Measurements from ENCODE around the gene ACTR1A.
"Not testable (repeated sequence)": the region's sequence is repeated elsewhere in the genome, so short reads cannot be mapped to it uniquely, and the experiment has no call there.

The ACTR1A gene

DNA sequence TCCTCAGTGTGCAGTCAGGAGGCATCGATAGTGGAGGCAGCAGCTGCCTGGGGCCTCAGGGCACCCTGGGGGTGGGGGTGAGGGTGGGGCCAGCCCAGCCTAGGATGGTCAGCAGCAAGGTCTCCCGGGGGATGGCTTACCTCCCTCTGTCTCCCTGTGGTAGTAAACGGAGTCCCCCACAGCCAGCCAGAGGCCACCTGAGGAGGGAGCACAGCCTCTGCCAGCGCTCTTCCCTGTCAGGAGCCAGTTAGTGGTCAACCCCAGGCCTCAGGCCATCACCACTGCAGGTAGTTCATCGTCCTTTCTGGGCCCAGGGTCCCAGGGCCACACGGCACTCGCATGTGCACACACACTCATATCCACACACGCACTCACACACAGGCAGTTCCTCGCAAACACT is 22.1 kb downstream of the ACTR1A start:
- no peak for DNase-seq

DNA sequence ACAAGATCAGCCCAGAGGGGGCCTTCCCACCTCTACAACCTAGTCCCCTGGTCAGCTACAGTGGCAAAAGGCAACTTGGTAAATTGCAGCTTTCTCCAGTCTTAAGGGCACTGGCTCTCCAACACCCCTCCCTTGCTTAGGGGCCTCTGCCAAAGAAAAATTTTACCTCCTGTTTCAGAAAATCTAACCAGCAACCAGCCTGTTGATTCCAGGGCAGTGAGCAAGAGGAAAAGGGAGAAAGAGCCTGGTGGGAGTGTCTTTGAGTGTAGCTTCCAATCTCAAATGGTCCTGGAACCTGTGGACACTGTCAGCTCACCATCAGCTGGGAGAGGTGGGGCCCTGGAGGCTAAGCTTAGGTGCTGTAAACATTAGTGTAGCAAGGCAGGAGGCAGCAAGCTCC is 22.9 kb downstream of the ACTR1A start:
- no peak for DNase-seq

DNA sequence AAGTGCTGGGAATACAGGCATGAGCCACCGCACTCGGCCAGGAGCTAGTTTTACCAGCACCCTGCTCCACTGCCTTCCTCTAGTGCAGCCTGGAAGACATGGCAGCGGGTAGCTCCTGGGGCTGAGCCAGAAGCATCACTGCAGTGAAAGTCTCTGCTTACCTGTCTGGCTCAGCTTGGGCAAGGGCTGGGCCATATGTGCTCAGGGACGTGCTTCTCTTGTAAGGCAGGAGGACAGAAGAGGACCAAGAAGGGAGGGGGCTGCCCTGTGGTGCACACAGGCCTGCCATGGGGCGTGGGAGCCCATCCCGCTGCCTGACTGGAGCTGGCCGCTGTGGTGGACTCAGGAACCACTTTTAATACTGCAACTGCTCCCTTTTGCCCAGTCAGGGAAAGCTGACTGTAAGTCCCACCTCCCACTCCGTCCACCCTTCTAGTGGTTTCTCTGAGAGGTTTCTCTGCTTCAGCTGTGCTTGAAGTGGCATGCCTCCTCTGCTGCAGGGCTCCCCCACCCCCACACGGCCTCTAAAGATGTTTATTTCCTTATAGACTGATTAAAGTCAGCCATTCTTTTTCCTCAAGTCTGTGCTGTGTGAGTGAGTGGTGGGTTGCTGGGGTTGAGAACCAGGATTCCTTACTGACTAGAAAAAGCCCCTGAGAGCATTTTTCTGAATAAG is 25.9 kb downstream of the ACTR1A start:
- no peak for DNase-seq

- DNase-seq = no peak
Measured at GRCh38 chr10:102475451-102476040, 27.0 kb downstream of the ACTR1A start.

GRCh38 chr10:102473445-102474331 is 28.8 kb downstream of the ACTR1A start:
- no peak for DNase-seq

GRCh38 chr10:102470579-102471546 is 31.6 kb downstream of the ACTR1A start:
- no peak for DNase-seq

DNA sequence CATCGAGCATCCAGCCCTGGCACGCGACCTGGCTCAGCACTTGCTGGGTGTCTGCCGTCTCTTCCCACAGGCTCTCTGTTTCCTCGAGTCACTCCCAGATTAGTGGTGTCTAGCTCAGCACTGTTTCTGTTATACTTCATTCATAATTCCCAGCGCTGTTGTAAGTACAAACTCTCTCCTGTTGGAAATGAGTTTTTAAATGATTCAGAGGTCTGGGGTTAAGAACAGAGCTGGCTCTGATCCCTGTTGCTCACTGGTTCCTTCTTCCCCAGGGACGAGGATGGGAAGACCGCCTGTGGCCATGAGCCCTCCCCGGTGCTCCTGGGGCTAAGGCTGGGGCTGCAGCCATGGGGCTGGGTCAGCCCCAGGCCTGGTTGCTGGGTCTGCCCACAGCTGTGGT is 33.8 kb downstream of the ACTR1A start:
- DNase-seq = no peak

- no peak for DNase-seq
Measured at GRCh38 chr10:102467971-102468438, 34.5 kb downstream of the ACTR1A start.

DNA sequence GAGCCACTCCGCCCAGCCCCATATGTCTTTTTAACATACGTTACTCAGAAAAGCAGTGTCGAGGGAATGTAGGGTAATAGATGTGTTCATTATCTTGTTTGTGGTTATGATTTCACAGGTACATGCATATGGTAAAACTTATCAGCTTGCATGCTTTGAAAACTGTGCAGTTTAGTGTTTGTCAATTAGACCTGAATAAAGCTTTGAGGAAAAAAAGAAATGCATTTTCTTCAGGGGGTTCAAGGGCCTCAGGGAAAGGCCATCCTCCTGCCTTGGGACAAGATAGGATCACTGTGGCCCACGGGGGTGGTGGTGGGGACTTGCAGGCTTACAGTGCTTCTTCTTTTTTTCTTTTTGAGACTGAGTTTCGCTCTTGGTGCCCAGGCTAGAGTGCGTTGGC is 35.2 kb downstream of the ACTR1A start:
- DNase-seq = no peak

DNA sequence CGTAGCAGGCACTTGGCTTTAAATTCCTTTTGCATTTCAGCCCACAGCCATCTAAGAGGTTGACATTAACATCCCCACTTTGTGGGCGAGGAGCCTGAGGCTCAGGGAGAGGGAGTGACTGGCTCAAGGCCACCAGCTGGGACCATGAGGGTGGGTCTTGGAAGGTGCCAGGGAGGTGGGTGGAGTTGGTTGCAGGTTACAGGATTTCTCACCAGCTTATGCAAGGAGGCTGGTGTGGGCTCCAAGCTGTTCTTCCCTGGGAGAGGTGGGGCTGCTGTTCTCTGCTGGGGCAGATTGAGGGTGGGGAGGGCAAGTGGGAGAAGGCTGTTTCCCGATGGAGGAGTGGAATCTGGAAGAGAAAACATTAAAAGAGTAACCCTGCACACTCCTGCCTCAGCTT is 37.0 kb downstream of the ACTR1A start:
- DNase-seq = no peak

- DNase-seq = no peak
Measured at GRCh38 chr10:102463983-102464382, 38.5 kb downstream of the ACTR1A start.

DNA sequence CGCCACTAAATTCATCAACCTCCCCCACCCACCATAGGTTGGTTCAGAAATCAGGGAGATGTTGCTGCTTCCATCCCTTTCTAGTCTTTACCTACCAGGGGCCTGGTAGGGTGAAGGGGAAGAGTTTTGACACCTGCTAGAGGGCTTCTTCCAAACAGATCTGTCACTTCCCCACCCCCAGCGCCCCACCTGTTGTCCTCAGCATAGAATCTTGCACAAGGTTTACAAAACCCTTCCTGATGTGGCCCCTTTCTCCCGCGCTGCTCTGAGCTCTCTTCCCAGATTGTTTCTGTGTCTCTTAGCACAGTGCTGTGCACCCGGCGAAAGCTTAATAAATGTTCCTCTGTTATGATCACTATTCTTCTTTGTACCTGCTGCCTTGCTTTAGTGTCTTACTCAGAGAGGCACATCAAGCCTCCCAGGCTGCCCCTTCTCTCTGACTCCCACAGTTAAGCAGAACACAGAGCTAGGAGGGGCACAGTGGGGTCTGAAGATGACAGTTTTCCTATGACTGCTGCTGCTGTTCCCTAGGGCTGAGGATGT is 39.9 kb downstream of the ACTR1A start:
- no peak for DNase-seq

- peak; percentile 81 for DNase-seq
Measured at GRCh38 chr10:102461187-102462054, 41.1 kb downstream of the ACTR1A start.

DNA sequence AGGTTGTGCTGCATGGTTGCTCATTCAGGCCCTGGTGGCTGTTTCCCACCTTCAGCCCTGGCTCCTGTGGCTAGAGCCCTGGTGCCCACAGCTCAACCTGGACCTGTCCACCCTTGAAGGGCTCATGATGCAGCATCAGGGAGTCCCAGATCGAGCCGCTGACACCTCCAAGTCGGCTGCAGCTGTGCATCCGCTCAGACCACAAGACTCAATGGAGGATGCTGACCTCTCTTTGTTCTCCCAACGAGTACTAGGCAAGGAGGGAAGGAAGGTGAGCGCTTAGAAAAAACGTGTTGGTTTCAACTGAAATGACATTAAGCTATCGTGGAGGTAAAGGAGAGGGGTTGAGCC is 41.7 kb downstream of the ACTR1A start:
- no peak for DNase-seq

GRCh38 chr10:102458656-102459055 is 43.9 kb downstream of the ACTR1A start:
- no peak for DNase-seq

- DNase-seq = no peak
Measured at GRCh38 chr10:102457591-102458150, 44.8 kb downstream of the ACTR1A start.

DNA sequence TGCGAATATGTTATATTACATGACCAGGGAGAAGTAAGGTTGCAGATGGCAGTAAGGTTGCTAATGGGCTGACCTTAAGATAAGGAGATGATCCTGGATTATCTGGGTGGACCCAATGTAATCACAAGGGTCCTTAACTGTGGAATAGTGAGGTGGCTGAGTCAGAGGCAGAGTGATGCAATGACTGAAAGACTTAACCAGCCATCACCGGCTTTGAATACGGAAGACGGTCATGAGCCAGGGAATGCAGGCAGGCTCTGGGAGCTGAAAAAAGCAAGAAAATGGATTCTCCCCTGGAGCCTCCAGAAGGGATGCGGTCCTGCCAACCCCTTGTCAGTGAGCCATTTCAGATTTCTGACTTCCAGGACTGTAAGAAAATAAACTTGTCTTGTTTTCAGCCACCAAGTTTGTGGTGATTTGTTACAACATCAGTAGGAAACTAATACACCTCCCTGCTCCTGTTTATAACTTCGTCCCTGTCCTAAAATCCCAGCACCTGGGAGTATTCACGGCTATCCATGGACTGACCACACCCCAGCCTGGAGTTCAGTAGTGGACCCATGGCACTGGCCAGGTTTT is 46.5 kb downstream of the ACTR1A start:
- DNase-seq = no peak

DNA sequence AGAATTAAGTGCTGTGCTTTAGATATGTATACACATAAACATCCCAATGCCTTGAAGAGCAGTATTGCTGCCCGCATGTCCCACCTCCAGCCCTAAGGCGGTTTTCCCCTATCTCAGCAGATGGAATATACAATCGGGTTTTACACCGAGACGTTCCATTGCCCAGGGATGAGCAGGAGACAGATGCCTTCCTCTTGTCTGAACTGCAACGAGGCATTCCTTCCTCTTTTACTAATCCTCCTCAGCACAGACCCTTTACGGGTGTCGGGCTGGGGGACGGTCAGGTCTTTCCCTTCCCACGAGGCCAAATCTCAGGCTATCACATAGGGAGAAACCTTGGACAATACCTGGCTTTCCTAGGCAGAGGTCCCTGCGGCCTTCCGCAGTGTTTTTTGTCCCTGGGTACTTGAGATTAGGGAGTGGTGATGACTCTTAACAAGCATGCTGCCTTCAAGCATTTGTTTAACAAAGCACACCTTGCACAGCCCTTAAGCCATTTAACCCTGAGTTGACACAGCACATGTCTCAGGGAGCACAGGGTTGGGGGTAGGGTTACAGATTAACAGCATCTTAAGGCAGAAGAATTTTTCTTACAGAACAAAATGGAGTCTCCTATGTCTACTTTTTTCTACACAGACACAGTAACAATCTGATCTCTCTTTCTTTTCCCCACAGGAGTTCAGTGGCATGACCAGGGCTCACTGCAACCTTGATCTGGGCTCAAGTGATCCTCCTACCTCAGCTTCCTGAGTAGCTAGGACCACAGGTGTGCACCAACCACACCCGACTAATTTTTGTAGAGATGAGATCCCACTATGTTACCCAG is 47.6 kb downstream of the ACTR1A start:
- not testable (repeated sequence) for DNase-seq

- DNase-seq = no peak
Measured at GRCh38 chr10:102453502-102453901, 49.0 kb downstream of the ACTR1A start.
